HEK293 (cell line): ENCODE measurements around the gene TEAD1.
A peak's percentile ranks its signal among the peaks of the same experiment; 100 is the strongest.

ENCODE experiments used
- CTCF ChIA-PET: fragments of 350-600 bp; formaldehyde crosslinking; extraction: SDS; loops from one replicate; lab custom pipeline; 2021; ENCODE audit warnings: antibody characterized with exemption; lab: Yijun Ruan, JAX
- POLR2A ChIA-PET: fragments of 300-600 bp; formaldehyde crosslinking; extraction: SDS; loops from one replicate; lab custom pipeline; 2020; ENCODE audit warnings: antibody characterized with exemption, inconsistent platforms; lab: Yijun Ruan, JAX
- H3K27ac ChIP-seq: fragments of 200-500 bp; sonication (Bioruptor generic); 2 replicates; pipeline ENCODE4 v1.5.1; 2014; ENCODE audit warnings: low read depth, low read length, control low read depth, inconsistent platforms; ENCODE audit errors: extremely low read depth
- H3K36me3 ChIP-seq, 2 experiments: fragments of 200-500 bp in 1 of 2; sonication (Bioruptor generic) in 1 of 2; 1 replicate in 1 of 2; 2 replicates in 1 of 2; pipeline ENCODE4 v1.5.1; 2014 to 2017; ENCODE audit warnings: inconsistent platforms in 2 of 2, low read length in 2 of 2; ENCODE audit not compliant: control insufficient read depth in 2 of 2, insufficient read depth in 1 of 2
- H3K4me1 ChIP-seq: fragments of 200-500 bp; sonication (Bioruptor generic); 2 replicates; pipeline ENCODE4 v1.5.1; 2014; ENCODE audit warnings: mild to moderate bottlenecking, low read length, inconsistent platforms; ENCODE audit not compliant: control insufficient read depth, insufficient read depth
- H3K4me3 ChIP-seq: 2 replicates; pipeline ENCODE4 v1.5.1; 2011; ENCODE audit warnings: low read depth, mild to moderate bottlenecking, control low read depth, low read length, moderate library complexity
- H3K9me3 ChIP-seq: fragments of 200-500 bp; sonication (Bioruptor generic); 2 replicates; pipeline ENCODE4 v1.5.1; 2014; ENCODE audit warnings: low read depth, low read length, inconsistent platforms; ENCODE audit not compliant: control insufficient read depth, insufficient read depth
- GFI1B ChIP-seq: fragments of 450-650 bp; formaldehyde crosslinking; IDR thresholded peaks from 2 replicates; pipeline ENCODE4 v1.5.1; 2016; ENCODE audit warnings: missing biosample characterization, missing genetic modification characterization
- GLIS2 ChIP-seq: fragments of 450-650 bp; formaldehyde crosslinking; IDR thresholded peaks from 2 replicates; pipeline ENCODE4 v1.5.1; 2016; ENCODE audit warnings: missing biosample characterization, missing genetic modification characterization
- KLF1 ChIP-seq: fragments of 450-650 bp; formaldehyde crosslinking; IDR thresholded peaks from 2 replicates; pipeline ENCODE4 v1.5.1; 2016; ENCODE audit warnings: missing biosample characterization, missing genetic modification characterization
- KLF10 ChIP-seq: fragments of 450-650 bp; IDR thresholded peaks from 2 replicates; pipeline ENCODE4 v1.5.1; 2018; ENCODE audit warnings: missing biosample characterization, mild to moderate bottlenecking, missing genetic modification characterization
- MEIS1 ChIP-seq: sonication (generic); formaldehyde crosslinking; IDR thresholded peaks from 2 replicates; pipeline ENCODE4 v1.8.1; 2022; ENCODE audit warnings: missing genetic modification reagents, mild to moderate bottlenecking, borderline replicate concordance
- MYNN ChIP-seq: fragments of 450-650 bp; formaldehyde crosslinking; IDR thresholded peaks from 2 replicates; pipeline ENCODE4 v1.5.1; 2016; ENCODE audit warnings: missing biosample characterization, missing genetic modification characterization, borderline replicate concordance
- OVOL3 ChIP-seq: fragments of 450-650 bp; formaldehyde crosslinking; IDR thresholded peaks from 2 replicates; pipeline ENCODE4 v1.5.1; 2016; ENCODE audit warnings: missing biosample characterization, missing genetic modification characterization
- PRDM6 ChIP-seq: fragments of 450-650 bp; formaldehyde crosslinking; IDR thresholded peaks from 2 replicates; pipeline ENCODE4 v1.5.1; 2017; ENCODE audit warnings: missing biosample characterization, missing genetic modification characterization
- RBAK ChIP-seq: fragments of 450-650 bp; formaldehyde crosslinking; IDR thresholded peaks from 2 replicates; pipeline ENCODE4 v1.5.1; 2016; ENCODE audit warnings: missing biosample characterization, missing genetic modification characterization
- SCRT2 ChIP-seq: fragments of 450-650 bp; formaldehyde crosslinking; IDR thresholded peaks from 2 replicates; pipeline ENCODE4 v1.5.1; 2016; ENCODE audit warnings: missing biosample characterization, missing genetic modification characterization
- SETDB1 ChIP-seq: IDR thresholded peaks from one replicate; pipeline ENCODE4 v1.6.1; 2017; ENCODE audit warnings: mild to moderate bottlenecking, low read length, moderate library complexity, mixed read lengths; ENCODE audit not compliant: insufficient read length
- TRIM28 ChIP-seq: IDR thresholded peaks from 2 replicates; pipeline ENCODE4 v1.6.1; 2011; ENCODE audit warnings: low read length, control low read depth, borderline replicate concordance
- ZBTB17 ChIP-seq: fragments of 450-650 bp; formaldehyde crosslinking; IDR thresholded peaks from 2 replicates; pipeline ENCODE4 v1.5.1; 2016; ENCODE audit warnings: missing biosample characterization, missing genetic modification characterization
- ZBTB20 ChIP-seq: fragments of 450-650 bp; formaldehyde crosslinking; IDR thresholded peaks from 2 replicates; pipeline ENCODE4 v1.5.1; 2016; ENCODE audit warnings: missing biosample characterization, missing genetic modification characterization
- ZBTB48 ChIP-seq: fragments of 450-650 bp; formaldehyde crosslinking; IDR thresholded peaks from 2 replicates; pipeline ENCODE4 v1.5.1; 2016; ENCODE audit warnings: missing biosample characterization, missing genetic modification characterization
- ZBTB8A ChIP-seq: fragments of 450-650 bp; formaldehyde crosslinking; IDR thresholded peaks from 2 replicates; pipeline ENCODE4 v1.5.1; 2016; ENCODE audit warnings: missing biosample characterization, missing genetic modification characterization
- ZIC2 ChIP-seq: fragments of 450-650 bp; formaldehyde crosslinking; IDR thresholded peaks from 2 replicates; pipeline ENCODE4 v1.5.1; 2016; ENCODE audit warnings: missing biosample characterization, missing genetic modification characterization
- ZNF112 ChIP-seq: fragments of 450-650 bp; formaldehyde crosslinking; IDR thresholded peaks from 2 replicates; pipeline ENCODE4 v1.5.0; 2017; ENCODE audit warnings: missing biosample characterization, missing genetic modification characterization
- ZNF2 ChIP-seq: fragments of 450-650 bp; formaldehyde crosslinking; IDR thresholded peaks from 2 replicates; pipeline ENCODE4 v1.5.1; 2016; ENCODE audit warnings: missing biosample characterization, missing genetic modification characterization
- ZNF211 ChIP-seq: fragments of 450-650 bp; formaldehyde crosslinking; IDR thresholded peaks from 2 replicates; pipeline ENCODE4 v1.5.1; 2016; ENCODE audit warnings: low read depth, missing biosample characterization, missing genetic modification characterization
- ZNF214 ChIP-seq: fragments of 450-650 bp; formaldehyde crosslinking; IDR thresholded peaks from 2 replicates; pipeline ENCODE4 v1.5.1; 2017; ENCODE audit warnings: missing biosample characterization, mild to moderate bottlenecking, missing genetic modification characterization, borderline replicate concordance
- ZNF24 ChIP-seq: fragments of 450-650 bp; formaldehyde crosslinking; IDR thresholded peaks from 2 replicates; pipeline ENCODE4 v1.5.1; 2016; ENCODE audit warnings: missing biosample characterization, missing genetic modification characterization
- ZNF366 ChIP-seq: fragments of 450-650 bp; formaldehyde crosslinking; conservative IDR thresholded peaks from 2 replicates; pipeline ENCODE4 v1.5.1; 2016; ENCODE audit warnings: missing biosample characterization, missing genetic modification characterization
- ZNF404 ChIP-seq: fragments of 450-650 bp; formaldehyde crosslinking; IDR thresholded peaks from 2 replicates; pipeline ENCODE4 v1.5.1; 2017; ENCODE audit warnings: missing biosample characterization, missing genetic modification characterization
- ZNF433 ChIP-seq: fragments of 450-650 bp; formaldehyde crosslinking; IDR thresholded peaks from 2 replicates; pipeline ENCODE4 v1.5.1; 2016; ENCODE audit warnings: missing biosample characterization, missing genetic modification characterization, low read depth
- ZNF544 ChIP-seq: fragments of 450-650 bp; formaldehyde crosslinking; IDR thresholded peaks from 2 replicates; pipeline ENCODE4 v1.5.0; 2017; ENCODE audit warnings: missing biosample characterization, missing genetic modification characterization
- ZNF558 ChIP-seq: fragments of 450-650 bp; formaldehyde crosslinking; IDR thresholded peaks from 2 replicates; pipeline ENCODE4 v1.5.1; 2016; ENCODE audit warnings: missing biosample characterization, missing genetic modification characterization
- ZNF561 ChIP-seq: fragments of 450-650 bp; IDR thresholded peaks from 2 replicates; pipeline ENCODE4 v1.5.1; 2018; ENCODE audit warnings: missing biosample characterization, missing genetic modification characterization, borderline replicate concordance
- ZNF580 ChIP-seq: fragments of 450-650 bp; formaldehyde crosslinking; IDR thresholded peaks from 2 replicates; pipeline ENCODE4 v1.5.1; 2016; ENCODE audit warnings: missing biosample characterization, missing genetic modification characterization
- ZNF585B ChIP-seq: fragments of 450-650 bp; formaldehyde crosslinking; IDR thresholded peaks from 2 replicates; pipeline ENCODE4 v1.5.1; 2016; ENCODE audit warnings: missing biosample characterization, missing genetic modification characterization
- ZNF623 ChIP-seq: fragments of 450-650 bp; formaldehyde crosslinking; IDR thresholded peaks from 2 replicates; pipeline ENCODE4 v1.5.1; 2016; ENCODE audit warnings: missing biosample characterization, missing genetic modification characterization
- ZNF629 ChIP-seq: fragments of 450-650 bp; formaldehyde crosslinking; IDR thresholded peaks from 2 replicates; pipeline ENCODE4 v1.5.1; 2017; ENCODE audit warnings: missing biosample characterization, missing genetic modification characterization
- ZNF664 ChIP-seq: fragments of 450-650 bp; formaldehyde crosslinking; IDR thresholded peaks from 2 replicates; pipeline ENCODE4 v1.5.1; 2016; ENCODE audit warnings: missing biosample characterization, missing genetic modification characterization
- ZSCAN16 ChIP-seq: fragments of 450-650 bp; formaldehyde crosslinking; IDR thresholded peaks from 2 replicates; pipeline ENCODE4 v1.5.1; 2016; ENCODE audit warnings: missing biosample characterization, missing genetic modification characterization
- ZSCAN23 ChIP-seq: fragments of 450-650 bp; formaldehyde crosslinking; IDR thresholded peaks from 2 replicates; pipeline ENCODE4 v1.5.1; 2016; ENCODE audit warnings: missing biosample characterization, missing genetic modification characterization
- ZSCAN30 ChIP-seq: fragments of 450-650 bp; IDR thresholded peaks from 2 replicates; pipeline ENCODE4 v1.5.1; 2018; ENCODE audit warnings: missing biosample characterization, mild to moderate bottlenecking, missing genetic modification characterization, moderate library complexity
- TF ChIP-seq, protein P1 (sequence below): fragments of 450-650 bp; formaldehyde crosslinking; IDR thresholded peaks from 2 replicates; pipeline ENCODE4 v1.5.1; 2016; ENCODE audit warnings: missing biosample characterization, missing genetic modification characterization

Gene TEAD1

GRCh38 chr11:12827929-12828812 is 153.9 kb downstream of the TEAD1 start:
- Histone ChIP-seq H3K27ac (peak overlapping the region; percentile 24; the same call in 1 of the 2 replicates), H3K36me3 (no peaks in the 10 kb centered on the region), H3K4me1 (peaks cover 3% of the 10 kb centered on the region; the same call in 1 of the 2 replicates), H3K4me3 (peak overlapping the region; percentile 47), H3K9me3 (no peaks in the 10 kb centered on the region)
- ChIA-PET CTCF (interaction anchor here (0.6 to 1.0 kb wide), 4 partner anchors 19 to 75 kb away, joined by 3 to 4 read pairs (median 3); no protein-coding TSS in a partner anchor), POLR2A (interaction anchor here (0.9 to 1.7 kb wide), 4 partner anchors 10 to 451 kb away, joined by 3 to 8 read pairs (median 4); partner anchors contain the start of gene PARVA)
- TF ChIP-seq ZSCAN23 (tag by site-specific recombination) (no peak), ZNF585B (tag by site-specific recombination) (no peak), TRIM28 (peak; percentile 76), ZNF214 (tag by site-specific recombination) (no peak), PRDM6 (tag by site-specific recombination) (peak; percentile 93), ZNF623 (no peak), ZNF366 (peak; percentile 51; the same call in 1 of the 2 replicates), OVOL3 (no peak), ZNF112 (tag by site-specific recombination) (no peak), ZNF544 (tag by site-specific recombination) (no peak), KLF10 (no peak), GLIS2 (tag by site-specific recombination) (no peak), ZBTB17 (tag by site-specific recombination) (peak; percentile 66), ZSCAN16 (tag by site-specific recombination) (no peak), ZBTB8A (tag by site-specific recombination) (peak; percentile 89), ZSCAN30 (no peak), ZNF404 (no peak), ZIC2 (no peak), SCRT2 (no peak), ZNF558 (tag by site-specific recombination) (no peak), ZNF561 (tag by site-specific recombination) (0 out of 2 replicates have a peak, but pooled peaks have one; percentile 30), SETDB1 (no peak), ZNF211 (tag by site-specific recombination) (no peak), KLF1 (tag by site-specific recombination) (no peak), ZBTB20 (tag by site-specific recombination) (peak; percentile 51), GFI1B (tag by site-specific recombination) (no peak), MYNN (tag by site-specific recombination) (no peak), RBAK (tag by site-specific recombination) (no peak), MEIS1 (no peak), ZNF629 (tag by site-specific recombination) (0 out of 2 replicates have a peak, but pooled peaks have one; percentile 11), ZNF2 (tag by site-specific recombination) (0 out of 2 replicates have a peak, but pooled peaks have one; percentile 49), ZNF433 (tag by site-specific recombination) (no peak), ZBTB48 (tag by site-specific recombination) (no peak), ZNF24 (tag by site-specific recombination) (no peak), ZNF580 (tag by site-specific recombination) (no peak), ZNF664 (tag by site-specific recombination) (0 out of 2 replicates have a peak, but pooled peaks have one; percentile 8)
- TF ChIP-seq, protein P1, sequence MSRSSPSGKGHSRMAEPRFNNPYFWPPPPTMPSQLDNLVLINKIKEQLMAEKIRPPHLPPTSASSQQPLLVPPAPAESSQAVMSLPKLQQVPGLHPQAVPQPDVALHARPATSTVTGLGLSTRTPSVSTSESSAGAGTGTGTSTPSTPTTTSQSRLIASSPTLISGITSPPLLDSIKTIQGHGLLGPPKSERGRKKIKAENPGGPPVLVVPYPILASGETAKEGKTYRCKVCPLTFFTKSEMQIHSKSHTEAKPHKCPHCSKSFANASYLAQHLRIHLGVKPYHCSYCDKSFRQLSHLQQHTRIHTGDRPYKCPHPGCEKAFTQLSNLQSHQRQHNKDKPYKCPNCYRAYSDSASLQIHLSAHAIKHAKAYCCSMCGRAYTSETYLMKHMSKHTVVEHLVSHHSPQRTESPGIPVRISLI (tag by site-specific recombination), result peak; percentile 92
